GM19240 (cell line): Measurements from ENCODE around the gene EDAR.

ENCODE experiments used
- DNase-seq: peaks from one replicate; pipeline ENCODE4 v3.0.0; 2011; ENCODE audit warnings: low spot score; ENCODE audit not compliant: insufficient read length

The EDAR gene

GRCh38 chr2:108967757-108968156 lies 21.3 kb downstream of the EDAR start:
- no peak for DNase-seq

GRCh38 chr2:108965540-108966289 lies 23.3 kb downstream of the EDAR start:
- no peak for DNase-seq

- no peak for DNase-seq
These were observed 26.0 kb downstream of the EDAR start for GRCh38 chr2:108963057-108963456.

- DNase-seq: no peak
These were observed 27.2 kb downstream of the EDAR start for GRCh38 chr2:108961796-108962195.

- DNase-seq: no peak
These were observed 29.0 kb downstream of the EDAR start for GRCh38 chr2:108960006-108960405.

GRCh38 chr2:108959401-108959800 lies 29.6 kb downstream of the EDAR start:
- DNase-seq: no peak

GRCh38 chr2:108958632-108959341 lies 30.2 kb downstream of the EDAR start:
- no peak for DNase-seq

GRCh38 chr2:108958002-108958401 lies 31.0 kb downstream of the EDAR start:
- no peak for DNase-seq

- DNase-seq: no peak
These were observed 32.6 kb downstream of the EDAR start for GRCh38 chr2:108956375-108956774.

- DNase-seq: no peak
These were observed 38.5 kb downstream of the EDAR start for GRCh38 chr2:108950369-108951135.

GRCh38 chr2:108949316-108950239 lies 39.4 kb downstream of the EDAR start:
- DNase-seq: no peak

- no peak for DNase-seq
These were observed 41.6 kb downstream of the EDAR start for GRCh38 chr2:108947271-108947907.

GRCh38 chr2:108946442-108946841 lies 42.6 kb downstream of the EDAR start:
- DNase-seq: no peak

GRCh38 chr2:108945969-108946368 lies 43.1 kb downstream of the EDAR start:
- no peak for DNase-seq

GRCh38 chr2:108944601-108945331 lies 44.3 kb downstream of the EDAR start:
- DNase-seq: no peak

GRCh38 chr2:108943751-108944150 lies 45.3 kb downstream of the EDAR start:
- DNase-seq: no peak

GRCh38 chr2:108942888-108943287 lies 46.1 kb downstream of the EDAR start:
- DNase-seq: no peak

- no peak for DNase-seq
These were observed 46.7 kb downstream of the EDAR start for GRCh38 chr2:108942231-108942825.

GRCh38 chr2:108941767-108942166 lies 47.3 kb downstream of the EDAR start:
- DNase-seq: no peak
